IMR-90 (cell line): ENCODE results near the gene PRR16. TPM values are rescaled to one million over a fixed set of nuclear protein-coding genes. Genes with fewer than 3 reads are reported as not detected.

Experiments
- ATAC-seq: fragments of 200-7000 bp; cut with Tn5 transposase; 2 replicates; pipeline ENCODE4 v1.9.1; 2020; ENCODE audit warnings: low read depth, mild to moderate bottlenecking, moderate library complexity
- BruUV-seq: library from RNA; stranded (reverse); fragments of 400-500 nt; replicated peaks from 2 replicates; lab custom pipeline; 2021; lab: Mats Ljungman, UMichigan
- CTCF ChIA-PET: fragments of 300-600 bp; formaldehyde crosslinking; extraction: SDS; loops from one replicate; lab custom pipeline; 2021; ENCODE audit warnings: antibody characterized with exemption; lab: Yijun Ruan, JAX
- POLR2A ChIA-PET: fragments of 300-600 bp; sonication (Branson Sonifier 250); formaldehyde crosslinking; loops from one replicate; lab custom pipeline; 2022; ENCODE audit warnings: antibody characterized with exemption; ENCODE audit not compliant: unreplicated experiment; lab: Charles Lee
- DNase-seq: peaks from one replicate; pipeline ENCODE4 v3.0.0; 2013
- H2AFZ ChIP-seq: replicated peaks from 2 replicates; pipeline ENCODE3; 2013; ENCODE audit warnings: low read length, mild to moderate bottlenecking; ENCODE audit not compliant: poor library complexity
- H2AK5ac ChIP-seq: 2 replicates; pipeline ENCODE4 v1.6.1; 2013; ENCODE audit warnings: low read depth, low read length, inconsistent platforms
- H2AK9ac ChIP-seq: replicated peaks from 2 replicates; pipeline ENCODE3; 2013; ENCODE audit warnings: mild to moderate bottlenecking, low read depth, low read length, moderate library complexity; ENCODE audit not compliant: poor library complexity
- H2BK120ac ChIP-seq: 2 replicates; pipeline ENCODE4 v1.6.1; 2013; ENCODE audit warnings: low read depth, low read length, inconsistent platforms
- H2BK15ac ChIP-seq: 3 replicates; pipeline ENCODE4 v1.6.1; 2013; ENCODE audit warnings: low read depth, low read length, inconsistent platforms
- H2BK20ac ChIP-seq: 2 replicates; pipeline ENCODE4 v1.6.1; 2013; ENCODE audit warnings: low read depth, mild to moderate bottlenecking, inconsistent platforms, low read length, moderate library complexity
- H2BK5ac ChIP-seq: 2 replicates; pipeline ENCODE4 v1.6.1; 2013; ENCODE audit warnings: mild to moderate bottlenecking, low read depth, low read length, inconsistent platforms; ENCODE audit not compliant: poor library complexity, severe bottlenecking
- H3K14ac ChIP-seq: replicated peaks from 2 replicates; pipeline ENCODE4 v1.6.1; 2013; ENCODE audit warnings: low read depth, low read length, inconsistent platforms
- H3K18ac ChIP-seq: 2 replicates; pipeline ENCODE4 v1.6.1; 2013; ENCODE audit warnings: low read depth, low read length, control low read depth
- H3K23ac ChIP-seq: 2 replicates; pipeline ENCODE4 v1.6.1; 2013; ENCODE audit warnings: low read depth, low read length, inconsistent platforms
- H3K27ac ChIP-seq: 2 replicates; pipeline ENCODE4 v1.5.1; 2013; ENCODE audit warnings: mild to moderate bottlenecking, control low read depth, low read length; ENCODE audit not compliant: insufficient read depth
- H3K27me3 ChIP-seq: 2 replicates; pipeline ENCODE4 v1.6.1; 2013; ENCODE audit warnings: low read length; ENCODE audit not compliant: control insufficient read depth, insufficient read depth
- H3K36me3 ChIP-seq: 2 replicates; pipeline ENCODE4 v1.6.1; 2013; ENCODE audit warnings: low read length, mixed read lengths; ENCODE audit not compliant: control insufficient read depth, insufficient read depth
- H3K4ac ChIP-seq: 2 replicates; pipeline ENCODE4 v1.6.1; 2013; ENCODE audit warnings: low read depth, low read length, inconsistent platforms
- H3K4me1 ChIP-seq: 2 replicates; pipeline ENCODE4 v1.6.1; 2013; ENCODE audit warnings: low read length, mixed read lengths; ENCODE audit not compliant: control insufficient read depth, insufficient read depth
- H3K4me2 ChIP-seq: 2 replicates; pipeline ENCODE4 v1.6.1; 2013; ENCODE audit warnings: low read depth, mild to moderate bottlenecking, control low read depth, low read length, moderate library complexity
- H3K4me3 ChIP-seq: 2 replicates; pipeline ENCODE4 v1.5.1; 2013; ENCODE audit warnings: low read depth, mild to moderate bottlenecking, control low read depth, low read length, moderate library complexity; ENCODE audit not compliant: insufficient read depth
- H3K56ac ChIP-seq: 2 replicates; pipeline ENCODE4 v1.6.1; 2013; ENCODE audit warnings: low read length, inconsistent platforms; ENCODE audit not compliant: insufficient read depth; ENCODE audit errors: extremely low read depth
- H3K79me1 ChIP-seq, 2 experiments: 2 replicates each; pipeline ENCODE4 v1.6.1; 2013; ENCODE audit warnings: low read length in 2 of 2, inconsistent platforms in 1 of 2, low read depth in 1 of 2
- H3K9ac ChIP-seq: 2 replicates; pipeline ENCODE4 v1.6.1; 2013; ENCODE audit warnings: low read depth, low read length, control low read depth
- H3K9me1 ChIP-seq: 2 replicates; pipeline ENCODE4 v1.6.1; 2013; ENCODE audit warnings: low read length, inconsistent platforms; ENCODE audit not compliant: insufficient read depth
- H3K9me3 ChIP-seq: 2 replicates; pipeline ENCODE4 v1.6.1; 2013; ENCODE audit warnings: low read length; ENCODE audit not compliant: control insufficient read depth, insufficient read depth
- H4K20me1 ChIP-seq: 2 replicates; pipeline ENCODE4 v1.6.1; 2013; ENCODE audit warnings: low read length, inconsistent platforms; ENCODE audit not compliant: insufficient read depth
- H4K5ac ChIP-seq: 2 replicates; pipeline ENCODE4 v1.6.1; 2013; ENCODE audit warnings: mild to moderate bottlenecking, low read depth, low read length, control low read depth
- H4K8ac ChIP-seq, 2 experiments: 2 replicates each; pipeline ENCODE4 v1.6.1; 2013; ENCODE audit warnings: low read depth in 2 of 2, low read length in 2 of 2, control low read depth in 1 of 2, inconsistent platforms in 1 of 2
- H4K91ac ChIP-seq: 2 replicates; pipeline ENCODE4 v1.6.1; 2013; ENCODE audit warnings: low read depth, low read length, inconsistent platforms; ENCODE audit not compliant: insufficient read depth
- BHLHE40 ChIP-seq: fragments of 150-350 bp; IDR thresholded peaks from 2 replicates; pipeline ENCODE4 v1.6.1; 2016; ENCODE audit warnings: mild to moderate bottlenecking, low read depth, low read length
- CTCF ChIP-seq: conservative IDR thresholded peaks from 2 replicates; pipeline ENCODE4 v1.5.1; 2012; ENCODE audit warnings: mild to moderate bottlenecking, low read depth, low read length, improper control_type of control experiment
- ELK1 ChIP-seq: fragments of 150-350 bp; IDR thresholded peaks from 2 replicates; pipeline ENCODE4 v1.6.1; 2016; ENCODE audit warnings: low read depth, mild to moderate bottlenecking, low read length, moderate library complexity, borderline replicate concordance
- FOS ChIP-seq: fragments of 150-350 bp; IDR thresholded peaks from 2 replicates; pipeline ENCODE4 v1.6.1; 2016; ENCODE audit warnings: low read depth, low read length
- MAFK ChIP-seq: IDR thresholded peaks from 2 replicates; pipeline ENCODE4 v1.6.1; 2012; ENCODE audit warnings: low read depth, low read length, improper control_type of control experiment
- MAZ ChIP-seq: IDR thresholded peaks from 2 replicates; pipeline ENCODE4 v1.6.1; 2012; ENCODE audit warnings: low read depth, mild to moderate bottlenecking, low read length, improper control_type of control experiment, moderate library complexity, borderline replicate concordance
- MXI1 ChIP-seq: IDR thresholded peaks from 2 replicates; pipeline ENCODE4 v1.6.1; 2012; ENCODE audit warnings: low read depth, mild to moderate bottlenecking, low read length, moderate library complexity, borderline replicate concordance
- RAD21 ChIP-seq: IDR thresholded peaks from 2 replicates; pipeline ENCODE4 v1.6.1; 2012; ENCODE audit warnings: low read length, improper control_type of control experiment
- RCOR1 ChIP-seq: IDR thresholded peaks from 2 replicates; pipeline ENCODE4 v1.6.1; 2012; ENCODE audit warnings: mild to moderate bottlenecking, low read length, improper control_type of control experiment; ENCODE audit not compliant: insufficient replicate concordance
- SMC3 ChIP-seq: fragments of 150-350 bp; IDR thresholded peaks from 2 replicates; pipeline ENCODE4 v1.6.1; 2016; ENCODE audit warnings: low read depth, mild to moderate bottlenecking, antibody characterized with exemption, low read length, moderate library complexity
- USF2 ChIP-seq: fragments of 150-350 bp; IDR thresholded peaks from 2 replicates; pipeline ENCODE4 v1.6.1; 2017; ENCODE audit warnings: mild to moderate bottlenecking, antibody characterized with exemption, low read length, low read depth
- WGBS, 2 experiments: methylation state at CpG; one replicate each; pipeline versions ENCODE4 v1.1.5 to v1.1.7; 2013; ENCODE audit warnings: missing lambda C conversion rate in 2 of 2; ENCODE audit not compliant: insufficient read length in 1 of 2; ENCODE audit errors: extremely low coverage in 2 of 2; 5-methylcytosine and 5-hydroxymethylcytosine counted together
- dilution Hi-C: fragments of 300-500 bp; cut with HindIII; formaldehyde crosslinking; loops from one replicate; pipeline ENCODE4 v1.14.3; 2018; ENCODE audit warnings: low sequenced_read_pairs; ENCODE audit not compliant: unreplicated experiment
- in situ Hi-C: fragments of 300-500 bp; cut with MboI; formaldehyde crosslinking; loops from 3 replicates; pipeline ENCODE4 v1.14.3; 2019; ENCODE audit warnings: low sequenced_read_pairs, inconsistent platforms, mixed read lengths
- intact Hi-C: fragments of 100-400 bp; cut with micrococcal nuclease; formaldehyde crosslinking; loops from 2 replicates; pipeline ENCODE4 v1.10.0; 2022
- polyA plus RNA-seq, 3 experiments: library from polyadenylated mRNA; depleted of rRNA; stranded (reverse); fragments of >200 nt; gene quantifications; 2 replicates each; pipeline ENCODE4 v1.2.3, GENCODE V29; 2012; ENCODE audit warnings: low replicate concordance in 1 of 3
- total RNA-seq: library from RNA; depleted of rRNA; stranded (reverse); fragments of >200 nt; gene quantifications from 2 replicates; pipeline ENCODE4 v1.2.3, GENCODE V29; 2012

PRR16 gene
- total and polyA plus RNA-seq, 2 of the 4 experiments (the other 2 are of a cell fraction) = 9.9 to 45.2 TPM

GRCh38 chr5:120550358-120550757 is 86.3 kb downstream of the PRR16 start:
- 0 out of 2 replicates have a peak, but pooled peaks cover 2% of the 10 kb centered on the region for H3K4me1 ChIP-seq
- intact Hi-C loops (no loop called here), in situ Hi-C loops (no loop called here), dilution Hi-C loops (no loop called here)
- no peak overlapping the region for H2AFZ ChIP-seq
- no peaks in the 10 kb centered on the region for H3K9me3 ChIP-seq
- peak overlapping the region; percentile 85 for H3K14ac ChIP-seq
- ChIA-PET CTCF (no interaction called here), POLR2A (no interaction called here)
- H3K4me2 ChIP-seq = peak overlapping the region; percentile 16; the same call in 1 of the 2 replicates
- peak overlapping the region; percentile 6; the same call in 1 of the 2 replicates for H3K4ac ChIP-seq
- H3K9me1 ChIP-seq = peaks cover 4% of the 10 kb centered on the region; the same call in 1 of the 2 replicates
- TF ChIP-seq ELK1 (no peak), BHLHE40 (no peak), RAD21 (no peak), SMC3 (no peak), CTCF (no peak), USF2 (no peak), MAFK (no peak), MAZ (no peak), MXI1 (no peak), FOS (no peak), RCOR1 (no peak)
- peak overlapping the region; percentile 57; the same call in 1 of the 2 replicates for H3K18ac ChIP-seq
- H3K9ac ChIP-seq = no peak overlapping the region
- no peak overlapping the region for H3K4me3 ChIP-seq
- H3K23ac ChIP-seq = peak overlapping the region; percentile 81; the same call in 1 of the 2 replicates
- peak overlapping the region; percentile 35; the same call in 1 of the 2 replicates for H4K5ac ChIP-seq
- H3K27me3 ChIP-seq = no peaks in the 10 kb centered on the region
- no peak overlapping the region for H2AK5ac ChIP-seq
- H3K27ac ChIP-seq = no peak overlapping the region
- no peak overlapping the region; a peak in 1 of 4 replicates for H4K8ac ChIP-seq
- H2BK15ac ChIP-seq = no peak overlapping the region
- H2AK9ac ChIP-seq = no peak overlapping the region
- ATAC-seq (no peak), DNase-seq (peak; percentile 32)
- H3K56ac ChIP-seq = no peak overlapping the region
- H4K91ac ChIP-seq = peak overlapping the region; percentile 8; the same call in 1 of the 2 replicates
- H3K79me1 ChIP-seq = peaks cover 40 to 47% of the 10 kb centered on the region in 2 experiments
- no peaks in the 10 kb centered on the region for H3K36me3 ChIP-seq
- H4K20me1 ChIP-seq = no peaks in the 10 kb centered on the region
- peak overlapping the region; percentile 10 for H2BK120ac ChIP-seq
- no CpG with 5 or more reads among the region's 2 CpGs for WGBS, 2 experiments
- peak overlapping the region; percentile 92 for H2BK5ac ChIP-seq
- BruUV-seq = no TSS peak
- H2BK20ac ChIP-seq = no peak overlapping the region; the same call in 1 of the 2 replicates
